ENCODE data around the gene DCDC1.

Gene DCDC1

GRCh38 chr11:31102875-31103274, 266.7 kb downstream of the DCDC1 start:
- no peak for DNase-seq (ENCODE audit: low spot score)

GRCh38 chr11:31102316-31102715, 267.2 kb downstream of the DCDC1 start:
- no peak for DNase-seq (ENCODE audit: low spot score)

GRCh38 chr11:31096191-31096805, 273.2 kb downstream of the DCDC1 start:
- DNase-seq (ENCODE audit: low spot score): no peak

GRCh38 chr11:31092638-31093037, 276.9 kb downstream of the DCDC1 start:
- DNase-seq (ENCODE audit: low spot score): no peak

GRCh38 chr11:31089117-31089516, 280.4 kb downstream of the DCDC1 start:
- DNase-seq (ENCODE audit: low spot score): no peak

- DNase-seq (ENCODE audit: low spot score): no peak
Measured at GRCh38 chr11:31069447-31070205, 299.9 kb downstream of the DCDC1 start.

- DNase-seq (ENCODE audit: low spot score): no peak
Measured at GRCh38 chr11:31060880-31061279, 308.7 kb downstream of the DCDC1 start.

GRCh38 chr11:31059529-31059928, 310.0 kb downstream of the DCDC1 start:
- no peak for DNase-seq (ENCODE audit: low spot score)

- no peak for DNase-seq (ENCODE audit: low spot score)
Measured at GRCh38 chr11:31050061-31050765, 319.3 kb downstream of the DCDC1 start.

- no peak for DNase-seq (ENCODE audit: low spot score)
Measured at GRCh38 chr11:31045335-31045734, 324.2 kb downstream of the DCDC1 start.

- no peak for DNase-seq (ENCODE audit: low spot score)
Measured at GRCh38 chr11:31030138-31030792, 339.3 kb downstream of the DCDC1 start.

GRCh38 chr11:31026315-31026714, 343.2 kb downstream of the DCDC1 start:
- DNase-seq (ENCODE audit: low spot score): no peak

- DNase-seq (ENCODE audit: low spot score): no peak
Measured at GRCh38 chr11:31022080-31022479, 347.5 kb downstream of the DCDC1 start.

GRCh38 chr11:31019786-31020185, 349.8 kb downstream of the DCDC1 start:
- no peak for DNase-seq (ENCODE audit: low spot score)

GRCh38 chr11:31005202-31005601, 364.3 kb downstream of the DCDC1 start:
- DNase-seq (ENCODE audit: low spot score): no peak

GRCh38 chr11:31001427-31001826, 368.1 kb downstream of the DCDC1 start:
- DNase-seq (ENCODE audit: low spot score): no peak

- no peak for DNase-seq (ENCODE audit: low spot score)
Measured at GRCh38 chr11:31000381-31000780, 369.2 kb downstream of the DCDC1 start.

- no peak for DNase-seq (ENCODE audit: low spot score)
Measured at GRCh38 chr11:30992513-30992849, 377.1 kb downstream of the DCDC1 start.

- no peak for DNase-seq (ENCODE audit: low spot score)
Measured at GRCh38 chr11:30991802-30992512, 377.6 kb downstream of the DCDC1 start.

- no peak for DNase-seq (ENCODE audit: low spot score)
Measured at GRCh38 chr11:30991376-30991775, 378.2 kb downstream of the DCDC1 start.

GRCh38 chr11:30990625-30991296, 378.8 kb downstream of the DCDC1 start:
- DNase-seq (ENCODE audit: low spot score): no peak

- DNase-seq (ENCODE audit: low spot score): no peak
Measured at GRCh38 chr11:30987819-30988218, 381.7 kb downstream of the DCDC1 start.
